HUES48 (cell line): Measurements from ENCODE around the gene GSTO1.

Source experiments
- H3K27ac ChIP-seq: one replicate; pipeline ENCODE4 v1.7.0; 2013; ENCODE audit warnings: low read depth, low read length, inconsistent platforms
- H3K27me3 ChIP-seq: 2 replicates; pipeline ENCODE4 v1.6.1; 2013; ENCODE audit warnings: mild to moderate bottlenecking, low read length; ENCODE audit not compliant: control insufficient read depth, insufficient read depth
- H3K36me3 ChIP-seq: 2 replicates; pipeline ENCODE4 v1.6.1; 2013; ENCODE audit warnings: low read length; ENCODE audit not compliant: control insufficient read depth, insufficient read depth
- H3K4me1 ChIP-seq: 2 replicates; pipeline ENCODE4 v1.6.1; 2013; ENCODE audit warnings: mild to moderate bottlenecking, low read length; ENCODE audit not compliant: control insufficient read depth, insufficient read depth
- H3K4me3 ChIP-seq: 2 replicates; pipeline ENCODE4 v1.5.1; 2013; ENCODE audit warnings: mild to moderate bottlenecking, low read depth, low read length
- H3K9ac ChIP-seq: 2 replicates; pipeline ENCODE4 v1.6.1; 2013; ENCODE audit warnings: mild to moderate bottlenecking, low read depth, low read length, moderate library complexity
- H3K9me3 ChIP-seq: 2 replicates; pipeline ENCODE4 v1.6.1; 2013; ENCODE audit warnings: low read length; ENCODE audit not compliant: control insufficient read depth, insufficient read depth

GSTO1 gene

DNA sequence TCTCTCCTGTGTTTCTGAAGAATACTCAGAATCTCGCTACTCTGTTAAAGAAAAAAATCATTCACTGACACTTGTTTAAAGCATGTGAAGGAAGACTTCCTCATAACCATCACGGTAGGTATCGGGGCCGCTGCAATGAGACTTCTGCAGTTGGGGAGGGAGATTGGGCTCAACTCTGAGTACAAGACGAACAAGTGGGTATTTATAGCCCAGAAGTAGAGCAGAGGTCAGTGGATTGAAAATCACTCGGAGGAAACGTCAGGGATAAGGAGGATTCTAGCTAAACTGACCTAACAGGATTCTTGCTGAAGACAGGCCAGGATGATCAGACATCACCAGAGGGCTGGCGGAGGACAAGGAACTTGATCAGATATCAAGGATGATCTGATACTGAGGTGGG, 50.2 kb downstream of the GSTO1 start:
- Histone ChIP-seq H3K9me3 (peaks cover 11% of the 10 kb centered on the region; the same call in 1 of the 2 replicates), H3K36me3 (no peaks in the 10 kb centered on the region), H3K27me3 (no peaks in the 10 kb centered on the region), H3K9ac (no peak overlapping the region), H3K4me1 (0 out of 2 replicates have a peak, but pooled peaks cover 3% of the 10 kb centered on the region), H3K4me3 (no peak overlapping the region), H3K27ac (no peak overlapping the region)

DNA sequence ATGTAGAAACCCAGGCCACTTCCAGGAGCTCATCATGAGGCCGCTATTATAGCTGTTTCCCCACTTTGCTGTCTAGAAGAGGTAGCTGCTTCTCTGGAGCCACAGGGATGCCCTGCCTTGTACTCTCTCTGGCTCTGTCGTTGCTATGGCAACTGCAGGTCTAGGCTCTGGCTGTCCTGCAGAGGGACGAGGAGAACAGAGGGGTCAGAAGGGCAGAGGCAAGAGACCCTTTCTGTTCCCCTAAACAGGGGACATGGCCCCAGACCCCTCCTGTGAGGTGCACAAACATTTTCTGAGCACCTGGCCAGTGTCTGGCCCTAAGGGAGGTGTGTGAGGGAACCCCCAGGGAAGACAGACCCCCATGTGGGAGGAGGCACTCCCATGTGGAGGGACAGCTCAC, 52.2 kb downstream of the GSTO1 start:
- Histone ChIP-seq H3K4me3 (no peak overlapping the region), H3K4me1 (0 out of 2 replicates have a peak, but pooled peaks cover 3% of the 10 kb centered on the region), H3K27ac (no peak overlapping the region), H3K36me3 (peaks cover 12% of the 10 kb centered on the region; the same call in 1 of the 2 replicates), H3K9me3 (peaks cover 11% of the 10 kb centered on the region; the same call in 1 of the 2 replicates), H3K27me3 (no peaks in the 10 kb centered on the region), H3K9ac (no peak overlapping the region)

DNA sequence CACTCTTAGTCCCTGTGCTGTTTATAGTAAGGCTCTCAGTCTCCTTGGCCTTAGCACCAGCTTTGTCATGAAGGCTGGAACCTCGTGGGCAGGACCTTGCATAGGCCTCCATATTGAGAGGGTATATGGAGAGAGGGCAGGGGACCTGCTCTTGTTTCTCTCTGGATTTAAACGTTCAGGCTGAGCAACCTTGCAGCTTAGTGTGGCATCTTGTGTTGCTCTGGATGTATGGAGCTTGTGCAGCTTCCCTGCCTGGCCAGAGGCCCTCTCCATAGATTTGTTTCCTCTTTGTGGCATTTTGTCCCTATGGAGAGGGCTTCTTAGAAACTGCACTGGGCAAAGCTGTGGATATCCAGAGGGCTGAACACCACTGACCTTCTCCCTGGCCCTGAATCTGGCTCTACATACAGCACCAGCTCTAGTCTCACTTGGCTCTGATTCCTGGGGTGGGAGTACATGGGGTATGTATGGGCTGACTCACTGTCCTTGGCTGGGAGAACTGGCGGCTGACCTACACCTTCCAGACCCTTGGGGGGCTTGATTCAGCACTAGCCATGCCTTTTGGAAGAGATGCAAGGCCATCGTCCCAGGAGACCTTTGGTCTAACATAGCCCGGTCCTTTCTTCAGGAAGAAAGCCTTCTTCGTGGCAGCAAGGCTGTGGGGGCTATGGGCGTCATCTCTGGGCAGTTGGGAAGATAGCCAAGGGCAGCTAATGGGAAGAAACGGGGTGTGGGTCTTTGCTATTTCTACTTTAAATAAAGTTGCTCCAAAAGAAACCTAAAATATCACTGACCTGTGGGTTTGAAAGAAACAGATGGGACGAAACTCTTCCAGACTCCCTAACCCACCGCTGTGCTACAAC, 53.1 kb downstream of the GSTO1 start:
- Histone ChIP-seq H3K9ac (no peak overlapping the region), H3K4me1 (0 out of 2 replicates have a peak, but pooled peaks cover 3% of the 10 kb centered on the region), H3K36me3 (peaks cover 17% of the 10 kb centered on the region), H3K9me3 (peaks cover 11% of the 10 kb centered on the region; the same call in 1 of the 2 replicates), H3K4me3 (no peak overlapping the region), H3K27ac (no peak overlapping the region), H3K27me3 (no peaks in the 10 kb centered on the region)

DNA sequence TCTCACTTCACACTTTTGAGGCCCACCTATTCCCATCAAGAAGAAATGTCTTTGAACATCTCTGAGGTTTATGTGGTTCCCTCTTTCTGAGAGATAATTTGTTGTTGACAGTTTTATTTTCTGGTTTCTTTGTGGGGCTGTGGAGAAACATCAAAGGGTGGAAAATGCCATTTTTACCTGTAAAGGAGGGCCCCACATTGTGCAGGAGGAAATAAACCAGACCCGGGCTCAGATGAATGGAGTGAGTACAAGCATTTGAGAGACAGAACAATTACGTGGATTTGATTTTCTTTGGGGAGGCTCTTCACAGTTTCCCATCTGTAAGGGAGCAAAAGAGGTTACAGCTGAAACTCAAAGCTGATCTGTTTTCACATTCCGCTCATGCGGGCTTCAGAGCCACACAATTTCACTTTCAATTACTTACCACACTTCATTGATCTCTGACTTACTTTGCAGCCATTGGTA, 53.8 kb downstream of the GSTO1 start:
- peaks cover 23% of the 10 kb centered on the region for H3K36me3 ChIP-seq
- no peak overlapping the region for H3K4me3 ChIP-seq
- H3K27me3 ChIP-seq = no peaks in the 10 kb centered on the region
- H3K27ac ChIP-seq = no peak overlapping the region
- H3K4me1 ChIP-seq = 0 out of 2 replicates have a peak, but pooled peaks cover 3% of the 10 kb centered on the region
- peaks cover 7% of the 10 kb centered on the region; the same call in 1 of the 2 replicates for H3K9me3 ChIP-seq
- H3K9ac ChIP-seq = no peak overlapping the region

DNA sequence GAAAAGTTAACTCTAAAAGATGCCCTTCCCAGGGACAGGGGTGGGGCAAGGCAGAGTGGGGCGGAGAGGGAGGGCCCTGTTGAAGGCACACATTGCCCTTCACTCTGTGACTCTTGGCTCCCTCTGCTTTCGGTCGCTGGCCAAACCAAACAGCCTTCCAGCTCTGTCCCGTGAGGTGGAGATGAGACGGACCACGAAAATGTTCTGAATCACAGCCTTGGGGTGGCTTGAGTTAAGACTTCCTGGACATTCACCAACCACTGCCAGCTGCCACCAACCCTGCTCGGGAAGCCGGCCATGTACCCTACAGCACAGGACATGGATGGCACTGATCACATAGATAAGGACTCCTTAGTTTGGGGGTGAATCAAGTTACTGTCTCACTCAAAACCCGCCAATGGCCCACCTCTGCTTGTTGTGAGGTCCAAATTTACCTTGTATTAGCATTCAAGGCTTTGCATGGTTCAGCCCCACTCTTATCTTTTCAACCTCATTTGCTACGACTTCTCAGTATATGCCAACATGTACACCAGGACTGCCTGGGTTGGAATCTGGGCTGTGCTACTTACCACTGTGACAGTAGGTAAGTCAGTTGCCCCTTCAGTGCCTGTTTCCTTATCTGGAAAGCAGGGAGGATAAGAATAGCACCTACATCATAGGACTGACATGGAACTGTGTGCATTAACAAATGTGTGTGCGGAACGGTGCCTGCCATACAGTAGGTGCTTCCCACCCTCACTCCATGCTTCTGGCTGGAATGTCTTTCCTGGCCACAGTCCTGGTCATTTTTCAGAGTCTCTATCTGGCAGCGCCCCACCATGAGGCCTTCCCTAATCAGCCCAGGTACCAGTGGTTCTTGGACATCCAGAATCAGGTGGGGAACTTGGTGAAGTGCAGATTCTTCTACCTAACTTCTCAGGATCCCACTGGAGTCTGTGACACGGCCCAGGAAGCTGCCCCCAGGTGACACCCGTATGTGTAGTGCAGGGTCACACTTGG, 55.6 kb downstream of the GSTO1 start:
- no peak overlapping the region for H3K27ac ChIP-seq
- H3K36me3 ChIP-seq = peaks cover 41% of the 10 kb centered on the region

DNA sequence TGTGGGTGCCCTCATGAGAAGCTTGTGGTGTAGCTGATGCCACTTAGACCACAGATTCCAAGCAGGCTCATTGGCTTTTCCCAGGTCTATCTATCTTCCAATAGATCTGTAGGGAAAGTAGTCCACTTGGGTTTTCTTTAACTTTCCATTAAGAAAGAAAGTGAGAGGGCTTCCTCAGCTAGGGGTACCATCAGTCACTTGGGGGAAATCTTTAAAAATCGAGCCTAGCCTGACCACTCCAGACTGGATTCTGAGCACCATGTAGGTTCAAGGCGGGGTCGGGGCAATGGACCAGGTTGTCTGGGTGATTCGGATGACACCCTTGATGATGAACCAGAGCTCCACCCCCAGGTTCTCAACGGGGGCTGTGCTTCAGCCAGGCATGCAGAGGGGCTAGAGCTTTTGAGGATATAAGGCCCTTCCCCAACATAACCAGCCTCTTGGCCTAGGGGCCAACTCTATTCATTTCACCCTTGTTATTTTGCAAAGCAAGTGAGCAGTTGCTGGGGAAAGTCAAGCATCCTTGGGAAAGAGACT, 56.6 kb downstream of the GSTO1 start:
- H3K27ac ChIP-seq = no peak overlapping the region
- H3K36me3 ChIP-seq = peaks cover 49% of the 10 kb centered on the region
- H3K4me1 ChIP-seq = no peaks in the 10 kb centered on the region
- no peaks in the 10 kb centered on the region for H3K27me3 ChIP-seq
- no peak overlapping the region for H3K9ac ChIP-seq
- H3K9me3 ChIP-seq = no peaks in the 10 kb centered on the region
- no peak overlapping the region for H3K4me3 ChIP-seq

More for the DNA sequence above, 55.6 kb downstream of the GSTO1 start:
- Histone ChIP-seq H3K4me3 (no peak overlapping the region), H3K4me1 (0 out of 2 replicates have a peak, but pooled peaks cover 3% of the 10 kb centered on the region), H3K9me3 (no peaks in the 10 kb centered on the region), H3K9ac (no peak overlapping the region), H3K27me3 (no peaks in the 10 kb centered on the region)

DNA sequence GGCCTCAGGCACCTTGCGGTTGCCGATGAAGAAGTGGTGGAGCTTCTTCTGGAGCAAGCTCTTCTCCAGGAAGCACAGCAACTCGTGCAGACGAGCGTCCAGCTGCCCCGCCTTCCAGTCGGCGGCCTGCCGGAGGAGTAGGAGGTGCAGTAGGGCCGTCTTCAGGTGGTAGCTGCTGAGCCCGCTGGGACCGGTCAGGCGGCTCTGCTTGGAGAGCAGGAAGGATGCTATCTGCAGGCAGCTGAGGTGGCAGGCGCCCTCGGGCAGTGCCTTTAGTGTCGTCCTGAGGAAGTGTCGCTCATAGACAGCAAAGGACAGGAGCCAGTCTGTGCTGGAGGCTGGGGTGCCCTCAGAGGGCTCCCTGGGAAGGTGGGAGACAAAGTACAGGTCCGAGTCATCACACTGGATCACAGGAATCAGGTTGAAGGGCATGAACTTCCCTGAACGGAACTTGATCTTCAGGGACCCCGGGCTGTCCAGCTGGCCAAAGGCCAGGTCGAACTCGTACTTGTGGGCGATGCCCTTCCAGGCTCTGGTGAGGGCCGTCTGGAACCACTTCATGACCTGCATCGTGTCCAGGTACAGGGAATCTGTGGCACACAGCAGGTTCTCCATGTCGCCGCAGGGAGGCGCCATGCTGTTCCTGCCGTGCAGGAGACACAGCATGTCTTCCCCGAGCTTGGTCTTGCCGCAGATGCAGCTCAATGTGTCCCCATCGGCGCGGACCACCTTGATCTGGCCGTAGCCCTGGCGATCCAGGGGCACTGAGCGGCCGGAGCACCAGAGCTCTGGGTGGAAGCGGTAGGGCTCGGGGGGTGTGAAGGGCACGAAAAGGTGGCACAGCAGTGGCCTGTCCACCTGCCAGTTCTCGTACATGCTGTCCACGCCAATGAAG, 60.1 kb downstream of the GSTO1 start:
- H3K9me3 ChIP-seq = no peaks in the 10 kb centered on the region
- no peak overlapping the region for H3K27ac ChIP-seq
- H3K4me3 ChIP-seq = no peak overlapping the region
- H3K36me3 ChIP-seq = peaks cover 49% of the 10 kb centered on the region
- peaks cover 23% of the 10 kb centered on the region for H3K4me1 ChIP-seq
- no peak overlapping the region for H3K9ac ChIP-seq
- no peaks in the 10 kb centered on the region for H3K27me3 ChIP-seq

DNA sequence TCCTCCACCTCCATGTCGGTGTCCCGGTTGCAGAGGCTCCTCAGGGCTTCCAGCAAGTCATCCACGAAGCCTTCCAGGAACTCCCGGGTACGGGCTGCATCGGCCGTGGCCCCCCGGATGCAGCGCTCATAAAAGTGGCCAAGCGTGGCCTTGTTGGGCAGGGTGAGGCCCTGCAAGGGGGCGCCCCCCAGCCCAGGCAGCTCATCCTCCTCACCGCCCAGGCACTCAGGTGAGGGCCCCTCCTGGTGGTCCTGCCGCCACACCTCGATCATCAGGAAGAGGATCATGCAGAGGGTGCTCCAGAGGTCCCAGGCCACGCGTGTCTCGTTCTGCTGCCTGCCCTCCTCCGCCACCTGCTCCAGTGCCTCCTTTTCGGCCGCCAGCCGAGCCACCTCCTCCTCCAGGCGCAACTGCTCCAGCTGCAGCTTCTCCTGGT, 60.8 kb downstream of the GSTO1 start:
- Histone ChIP-seq H3K9me3 (no peaks in the 10 kb centered on the region), H3K27ac (no peak overlapping the region), H3K4me3 (no peak overlapping the region), H3K4me1 (peaks cover 27% of the 10 kb centered on the region), H3K27me3 (no peaks in the 10 kb centered on the region), H3K36me3 (peaks cover 46% of the 10 kb centered on the region), H3K9ac (no peak overlapping the region)

DNA sequence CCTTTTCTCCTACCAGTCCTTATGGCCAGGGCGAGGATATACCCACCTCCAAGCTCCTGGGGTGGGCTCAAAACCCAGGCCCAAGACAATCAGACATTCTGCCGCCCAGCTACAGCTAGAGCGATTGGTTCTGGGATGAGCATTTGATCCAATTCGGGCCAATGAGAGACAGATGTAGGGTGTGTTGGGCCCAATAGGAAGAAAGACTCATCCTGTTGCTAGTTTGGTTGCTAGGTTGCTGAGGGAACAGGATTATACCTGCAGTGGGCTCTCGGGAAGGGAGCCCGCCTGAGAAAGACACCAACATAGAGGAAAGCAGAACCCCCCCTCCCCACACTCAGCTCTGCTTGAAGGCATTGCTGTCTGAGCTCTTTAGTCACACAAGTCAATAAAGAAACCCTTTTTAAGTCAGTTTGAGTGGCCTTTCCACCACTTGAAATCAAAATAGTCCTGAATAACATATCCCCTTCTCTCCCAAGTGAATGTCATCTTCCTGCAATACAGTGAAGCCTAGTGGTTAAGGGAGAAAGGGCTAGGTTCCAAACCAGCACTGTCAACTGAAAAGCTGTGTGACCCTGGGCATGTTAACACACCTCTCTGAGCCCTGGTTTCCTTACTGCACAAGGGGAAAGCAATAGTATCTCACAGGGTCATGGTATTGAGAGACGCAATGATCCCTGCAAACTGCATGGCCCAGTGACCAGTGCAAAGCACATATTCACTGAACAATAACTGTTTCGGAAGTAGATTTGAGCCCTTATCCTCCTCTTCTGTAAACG, 61.8 kb downstream of the GSTO1 start:
- H3K9me3 ChIP-seq = no peaks in the 10 kb centered on the region
- no peak overlapping the region for H3K9ac ChIP-seq

More for the DNA sequence above, 61.8 kb downstream of the GSTO1 start:
- Histone ChIP-seq H3K4me3 (no peak overlapping the region), H3K27ac (no peak overlapping the region), H3K36me3 (peaks cover 37% of the 10 kb centered on the region), H3K27me3 (no peaks in the 10 kb centered on the region), H3K4me1 (peaks cover 27% of the 10 kb centered on the region)
